Stimulated activated CD4-positive, alpha-beta T cell treated with anti-CD3 and anti-CD28 coated beads, Interleukin-1b, Interleukin-23, amount 100 ng/mL, for 24 hours (primary cell): ENCODE data around the gene SCUBE1.

Experiments
- DNase-seq, 4 experiments: peaks; one replicate each; pipeline ENCODE4 v3.0.0-alpha.2; 2020; ENCODE audit warnings: low read depth in 4 of 4, low spot score in 1 of 4

Gene SCUBE1

DNA sequence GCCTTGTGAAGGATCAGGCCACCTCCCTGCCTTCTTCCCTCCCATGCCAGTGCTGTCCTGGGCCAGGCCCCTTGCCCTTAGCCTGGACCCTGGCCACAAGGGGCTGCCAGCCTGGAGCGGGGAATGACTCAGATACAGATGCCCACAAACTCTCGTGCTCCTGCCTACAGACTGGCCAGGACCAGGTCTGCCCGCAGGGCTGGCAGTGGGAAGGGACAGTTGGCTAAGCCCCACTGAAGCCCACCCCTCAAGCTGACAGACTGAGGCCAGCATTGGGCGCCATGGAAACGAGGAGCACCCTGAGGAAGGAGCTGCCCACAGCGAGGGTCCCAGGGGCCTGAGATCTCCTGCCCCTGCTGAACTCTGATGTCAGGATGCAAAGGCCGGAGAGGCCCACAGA, 14.1 kb downstream of the SCUBE1 start:
- DNase-seq = no peak

DNA sequence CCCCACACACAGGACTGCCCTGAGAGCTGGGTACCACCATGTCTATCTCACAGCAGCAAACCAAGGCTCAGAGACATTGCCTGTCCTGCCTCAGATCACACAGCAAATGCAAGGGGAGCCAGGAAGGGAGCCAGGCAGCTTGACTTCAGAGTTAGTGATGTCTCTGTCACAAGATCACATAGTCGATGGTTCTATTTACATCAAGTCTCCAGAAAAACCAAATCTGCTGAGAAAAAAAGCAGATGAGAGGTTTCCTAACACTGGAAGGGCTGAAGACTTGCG, 16.1 kb downstream of the SCUBE1 start:
- DNase-seq = no peak

DNA sequence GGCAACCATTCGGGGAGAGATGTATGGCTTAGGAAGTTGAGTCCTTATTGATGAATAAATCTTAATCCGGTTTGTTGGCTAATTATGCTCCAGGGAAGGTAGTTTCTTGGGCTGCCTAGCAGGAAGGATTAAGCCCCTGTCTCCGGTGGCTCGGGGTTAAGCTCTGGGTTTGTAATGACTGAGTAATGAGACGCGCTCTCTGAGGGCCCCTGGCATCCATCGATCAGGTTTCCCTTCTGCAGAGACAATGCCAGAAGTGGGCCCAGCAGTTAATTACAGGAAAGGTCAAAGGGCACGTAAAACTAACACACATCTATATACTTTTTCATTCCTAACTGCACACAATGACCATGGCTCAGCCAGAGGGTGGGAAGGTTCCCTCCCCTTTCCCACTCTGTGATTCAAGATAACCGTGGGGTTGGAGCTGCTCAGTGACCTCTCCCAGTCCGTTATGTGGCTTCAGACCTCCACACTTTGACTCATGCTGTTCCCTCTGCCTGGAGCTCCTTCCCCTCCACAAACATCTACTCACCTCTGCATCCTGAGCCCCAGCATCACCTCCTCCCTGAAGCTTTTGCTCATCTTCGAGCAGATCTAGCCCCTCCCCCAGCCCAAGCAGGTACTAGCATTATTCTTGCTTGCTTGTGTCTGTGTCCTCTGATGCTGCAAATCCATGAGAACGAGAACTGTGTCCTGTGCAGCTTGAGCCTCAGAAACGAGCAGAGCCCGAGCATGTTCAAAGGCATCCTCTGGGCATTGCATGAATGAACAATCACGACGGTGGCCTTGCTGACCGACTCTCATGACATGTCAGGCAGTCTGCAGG, 16.6 kb downstream of the SCUBE1 start:
- DNase-seq = no peak

DNA sequence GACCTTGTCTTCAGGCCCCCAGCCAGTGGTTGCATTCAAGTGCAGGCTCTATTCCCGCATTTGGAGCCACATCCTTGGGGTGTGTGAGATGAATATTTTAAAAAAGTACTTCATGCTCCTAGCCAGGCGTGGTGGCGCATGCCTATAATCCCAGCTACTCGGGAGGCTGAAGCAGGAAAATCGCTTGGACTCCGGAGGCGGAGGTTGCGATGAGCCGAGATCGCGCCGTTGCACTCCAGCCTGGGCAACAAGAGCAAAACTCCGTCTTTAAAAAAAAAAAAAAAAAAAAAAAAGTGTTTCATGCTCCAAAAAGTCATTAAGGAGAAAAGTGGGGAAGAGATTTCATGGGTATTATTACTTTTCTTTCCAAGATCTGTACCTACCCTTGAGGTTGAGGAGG, 18.0 kb downstream of the SCUBE1 start:
- no peak for DNase-seq

DNA sequence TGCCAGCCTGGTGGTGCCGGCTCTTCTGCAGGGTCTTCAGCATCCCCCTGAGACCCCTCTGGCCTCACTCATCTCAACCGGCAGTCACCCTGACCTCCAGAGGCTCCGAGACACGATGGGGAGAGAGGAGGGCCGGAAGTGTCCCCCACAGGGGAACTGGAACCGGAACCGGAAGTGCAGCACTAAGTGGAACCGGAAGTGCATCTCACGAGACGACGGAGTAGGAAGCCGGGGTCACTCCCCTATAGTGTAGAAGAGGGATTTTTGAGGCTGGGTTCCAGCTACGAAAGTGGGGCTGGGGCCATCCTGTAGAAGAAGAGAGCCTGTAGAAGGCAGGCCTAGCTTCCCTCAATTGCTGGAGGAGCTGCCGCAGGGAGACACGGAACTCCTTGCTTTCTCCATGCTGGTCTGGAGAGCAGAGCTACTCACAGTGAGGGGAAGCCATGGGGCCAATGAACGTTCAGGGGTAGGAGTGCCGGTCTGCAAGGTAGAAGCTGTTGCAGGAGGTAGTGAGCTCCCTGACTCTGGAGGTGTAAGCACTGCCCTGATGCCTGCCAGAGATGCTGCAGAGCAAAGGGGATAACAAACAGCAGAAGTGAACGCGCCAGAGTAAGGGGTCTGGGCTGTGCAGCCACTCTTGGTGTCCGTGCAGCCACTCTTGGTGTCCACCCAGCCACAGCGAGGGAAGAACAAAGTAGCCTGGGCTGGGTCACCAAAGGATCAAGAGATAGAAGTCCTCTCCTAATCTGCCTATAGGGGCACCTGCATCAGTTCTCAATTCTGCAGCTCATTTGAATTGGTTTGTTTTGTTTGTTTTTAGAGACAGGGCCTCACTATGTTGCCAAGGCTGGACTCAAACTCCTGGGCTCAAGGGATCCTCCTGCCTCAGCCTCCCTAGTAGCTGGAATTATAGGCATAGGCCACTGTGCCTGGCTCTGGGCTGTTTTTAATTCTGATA, 21.9 kb downstream of the SCUBE1 start:
- DNase-seq = no peak

DNA sequence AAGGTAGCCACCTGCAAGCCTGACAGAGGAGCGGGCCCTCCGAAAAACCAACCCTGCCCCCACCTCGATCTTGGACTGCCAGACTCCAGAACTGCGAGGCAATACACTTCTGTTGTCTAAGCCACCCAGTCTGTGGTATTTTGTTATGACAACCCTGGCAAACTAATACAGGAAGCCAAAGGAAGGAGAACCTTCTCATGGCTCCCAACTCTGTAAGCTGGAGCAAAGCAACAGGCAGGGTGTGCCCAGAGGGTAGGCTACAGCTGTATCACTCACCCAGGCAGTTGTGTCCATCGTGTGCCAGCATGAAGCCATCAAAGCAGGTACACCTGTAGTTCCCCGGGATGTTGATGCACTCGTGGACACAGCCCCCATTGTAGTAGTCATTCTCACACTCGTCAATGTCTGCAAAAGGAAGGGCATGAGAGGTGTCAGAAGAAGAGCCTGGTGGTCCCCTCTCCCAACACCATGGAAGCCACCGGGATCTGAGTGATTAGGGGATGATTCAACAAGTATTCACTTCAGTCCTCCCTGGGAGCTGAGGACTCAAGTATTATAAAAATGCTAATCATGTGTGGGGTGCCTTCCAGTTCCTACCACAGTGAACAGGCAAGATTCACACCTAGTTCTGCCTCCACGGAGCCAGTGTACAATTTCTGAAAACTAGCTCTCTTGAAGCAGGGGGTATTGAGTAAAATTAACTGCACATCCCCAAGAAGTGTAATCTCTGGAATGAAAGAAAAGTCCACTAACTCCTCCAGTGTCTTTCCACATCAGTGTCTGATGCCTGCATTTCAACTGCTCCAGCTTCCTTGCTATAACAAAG, 23.3 kb downstream of the SCUBE1 start:
- DNase-seq = no peak

DNA sequence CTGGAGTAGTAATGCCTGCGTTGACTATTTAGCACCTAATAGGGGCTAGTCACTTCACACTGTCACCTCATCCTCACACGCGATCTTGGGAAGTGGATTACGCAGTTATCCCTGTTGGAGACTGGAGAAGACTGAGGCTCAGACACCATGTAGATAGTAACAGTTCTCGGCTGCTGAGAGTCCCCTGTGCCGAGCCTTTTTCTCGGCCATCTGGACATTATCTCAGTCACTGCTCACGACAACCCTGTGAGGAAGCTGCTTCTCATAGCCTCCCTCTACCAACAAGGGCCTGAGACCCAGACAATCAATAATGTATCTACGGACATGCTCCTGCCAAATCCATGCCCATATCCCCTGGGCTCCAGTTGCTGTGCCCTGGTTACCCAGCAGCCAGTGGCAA, 25.9 kb downstream of the SCUBE1 start:
- DNase-seq = no peak

DNA sequence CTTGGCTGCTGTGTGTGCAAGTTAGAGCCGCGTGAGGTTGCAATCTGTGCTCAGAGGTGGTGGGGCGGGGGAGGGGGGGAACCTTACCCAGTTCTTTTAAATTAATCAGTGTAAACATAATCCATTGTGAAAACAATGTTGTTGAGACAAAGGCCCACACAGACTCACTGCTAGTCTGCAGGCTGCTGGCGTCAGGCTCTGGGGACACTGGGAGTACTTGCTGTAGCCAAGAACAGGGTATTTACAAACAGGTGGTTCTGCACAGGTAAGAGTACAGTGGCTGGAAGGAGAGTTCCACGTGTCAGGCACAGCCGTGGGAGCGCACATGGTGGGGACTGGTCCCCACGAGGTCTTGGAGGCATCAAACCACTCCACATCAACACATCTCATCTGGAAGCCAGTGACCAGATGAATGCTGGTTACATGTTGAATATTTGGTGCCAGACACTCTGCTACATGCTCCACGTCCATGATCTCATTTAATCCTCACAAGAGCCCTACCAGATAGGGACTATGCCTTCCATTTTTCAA, 27.4 kb downstream of the SCUBE1 start:
- no peak for DNase-seq

DNA sequence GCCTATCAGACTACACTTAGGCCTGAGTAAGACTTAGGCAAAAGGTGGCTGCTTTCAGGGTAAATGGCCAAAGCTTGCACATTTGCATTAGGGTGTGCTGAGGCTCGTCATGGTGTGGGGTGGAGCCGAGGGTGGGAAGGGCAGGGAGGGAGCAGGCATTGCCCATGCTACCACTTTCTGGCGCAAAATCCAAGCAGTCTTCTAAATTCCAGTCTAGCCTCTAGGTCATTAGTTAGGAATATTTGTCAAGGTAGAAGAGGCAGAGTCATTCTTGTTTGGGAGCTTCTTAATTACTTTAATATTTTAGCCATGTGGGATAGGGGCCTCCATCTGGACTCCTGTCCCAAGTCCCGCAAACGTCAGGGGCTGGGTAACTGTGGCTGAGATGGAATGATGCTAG, 28.6 kb downstream of the SCUBE1 start:
- no peak for DNase-seq

DNA sequence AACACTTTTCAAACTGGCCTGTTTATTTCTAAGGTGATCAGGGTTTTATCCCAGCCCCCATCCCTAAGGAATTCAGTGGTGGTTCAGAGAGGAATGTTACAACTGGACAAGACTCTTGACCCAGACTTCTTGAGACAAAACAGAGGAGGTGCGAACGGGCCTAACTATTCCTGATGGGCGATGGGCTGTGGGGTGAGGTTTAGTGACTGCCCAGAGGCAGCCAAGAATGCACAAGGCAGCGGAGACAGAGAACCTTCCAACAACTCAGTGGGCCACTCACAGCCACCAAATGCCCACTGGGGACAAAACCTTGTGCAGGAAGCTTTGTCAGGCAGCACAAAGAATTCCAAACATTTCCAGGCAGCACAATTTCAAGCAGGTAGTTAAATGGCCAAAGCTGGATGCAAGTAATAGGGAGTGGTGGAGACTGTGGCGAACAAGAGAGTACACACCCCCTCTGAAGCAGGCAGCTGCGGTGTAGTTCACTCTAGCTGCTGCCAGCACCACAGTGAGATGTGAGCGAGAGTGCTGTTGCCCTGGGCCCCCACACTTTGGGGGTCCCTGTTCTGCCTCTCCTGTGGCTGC, 29.2 kb downstream of the SCUBE1 start:
- no peak for DNase-seq

DNA sequence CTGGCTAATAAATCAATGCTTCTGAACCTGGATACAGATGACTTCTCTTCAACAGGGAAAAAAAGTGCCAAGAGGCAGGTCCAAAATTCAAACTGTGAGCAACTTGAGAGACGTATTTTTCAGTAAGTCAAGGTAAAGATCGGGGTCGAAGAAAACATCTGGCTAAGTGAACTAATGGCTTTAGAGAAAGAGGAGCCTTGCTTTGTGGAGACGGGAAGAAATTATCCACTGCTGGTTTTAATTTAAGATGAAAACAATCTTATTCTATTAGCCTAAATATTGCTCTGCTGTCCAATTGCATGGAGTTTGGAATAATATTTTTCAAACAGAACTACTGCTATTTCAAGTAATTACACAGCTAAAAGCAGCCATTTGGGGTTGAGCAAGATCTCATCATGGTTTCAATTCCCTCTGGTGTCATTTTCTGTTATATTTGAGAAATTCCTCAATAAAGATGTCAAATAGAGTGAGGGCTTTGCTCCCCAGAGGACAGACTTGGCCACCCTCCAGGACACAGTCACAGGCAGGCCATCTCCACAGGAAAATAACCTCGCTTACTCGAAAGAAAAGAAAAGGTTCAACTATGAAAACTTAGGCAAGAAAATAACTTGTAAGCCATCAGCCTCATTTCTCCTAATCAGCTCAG, 29.8 kb downstream of the SCUBE1 start:
- DNase-seq = no peak

DNA sequence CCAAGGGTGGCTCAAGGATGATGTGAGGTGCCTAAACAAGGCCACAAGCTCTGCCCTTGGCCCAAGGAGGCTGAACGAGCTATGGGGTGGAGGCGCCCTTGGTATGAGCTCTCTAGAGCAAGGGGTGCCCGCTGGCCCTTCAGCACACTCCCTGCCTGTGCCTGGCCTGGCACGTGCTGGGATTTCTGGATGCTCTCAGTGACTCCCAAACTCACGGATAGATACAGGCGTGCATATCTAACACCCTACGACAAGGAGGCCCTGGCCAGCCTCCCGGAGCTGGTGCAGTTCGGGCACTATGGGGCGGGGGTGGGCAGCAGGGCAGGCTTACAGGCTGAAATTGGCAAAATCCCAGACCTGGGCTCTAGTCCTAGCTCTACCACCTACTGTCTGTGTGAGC, 30.6 kb downstream of the SCUBE1 start:
- no peak for DNase-seq

DNA sequence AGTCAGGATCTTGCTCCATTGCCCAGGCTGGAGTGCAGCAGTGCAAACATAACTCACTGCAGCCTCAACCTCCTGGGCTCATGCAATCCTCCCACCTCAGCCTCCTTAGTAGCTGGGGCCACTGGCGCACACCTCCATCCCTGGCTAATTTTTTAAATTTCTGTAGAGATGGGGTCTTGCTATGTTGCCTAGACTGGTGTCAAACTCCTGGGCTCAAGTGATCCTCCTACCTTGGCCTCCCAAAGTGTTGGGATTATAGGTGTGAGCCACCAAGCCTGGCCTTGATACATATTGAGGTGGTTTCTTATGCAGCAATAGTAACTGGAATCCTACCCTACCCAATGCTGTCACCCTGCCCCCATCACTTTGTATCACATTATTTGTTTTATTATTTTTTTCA, 32.4 kb downstream of the SCUBE1 start:
- DNase-seq = no peak

DNA sequence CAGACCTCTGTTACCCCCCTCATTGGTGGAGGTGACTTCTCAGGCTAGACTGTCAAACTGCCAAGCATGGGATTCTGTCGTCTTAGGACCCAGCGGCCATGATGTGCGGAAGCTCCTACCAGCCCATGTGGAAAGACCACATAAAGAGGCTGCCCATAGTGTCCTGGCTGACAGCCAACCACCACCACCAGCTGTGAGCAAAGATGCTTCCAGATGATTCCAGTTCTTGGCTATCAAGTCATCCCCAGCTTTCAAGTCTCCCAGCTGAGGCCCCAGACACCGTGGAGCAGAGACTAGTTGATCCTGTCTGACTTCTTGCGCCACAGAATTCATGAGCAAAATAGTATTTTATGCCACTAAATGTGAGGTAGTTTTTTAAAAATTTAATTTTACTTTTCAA, 32.9 kb downstream of the SCUBE1 start:
- DNase-seq = no peak

DNA sequence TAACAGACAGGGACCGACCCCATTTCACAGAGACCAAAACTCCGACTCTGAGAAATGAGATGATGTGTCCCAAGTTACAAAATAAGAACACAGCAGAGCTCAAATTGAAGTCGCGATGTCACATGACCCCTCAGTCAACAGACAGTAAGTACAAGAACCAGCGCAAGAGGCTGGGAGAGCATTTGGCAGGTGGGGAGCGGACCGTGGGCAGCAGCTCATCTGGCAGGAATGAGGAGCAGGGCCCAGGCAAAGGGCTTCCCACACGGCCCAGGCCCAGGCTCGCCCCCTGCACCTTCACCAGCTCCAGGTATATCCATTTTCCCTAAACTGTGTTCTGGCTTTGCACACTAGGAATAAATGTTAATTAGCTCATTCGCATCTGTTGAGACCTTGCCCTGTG, 34.3 kb downstream of the SCUBE1 start:
- no peak for DNase-seq

DNA sequence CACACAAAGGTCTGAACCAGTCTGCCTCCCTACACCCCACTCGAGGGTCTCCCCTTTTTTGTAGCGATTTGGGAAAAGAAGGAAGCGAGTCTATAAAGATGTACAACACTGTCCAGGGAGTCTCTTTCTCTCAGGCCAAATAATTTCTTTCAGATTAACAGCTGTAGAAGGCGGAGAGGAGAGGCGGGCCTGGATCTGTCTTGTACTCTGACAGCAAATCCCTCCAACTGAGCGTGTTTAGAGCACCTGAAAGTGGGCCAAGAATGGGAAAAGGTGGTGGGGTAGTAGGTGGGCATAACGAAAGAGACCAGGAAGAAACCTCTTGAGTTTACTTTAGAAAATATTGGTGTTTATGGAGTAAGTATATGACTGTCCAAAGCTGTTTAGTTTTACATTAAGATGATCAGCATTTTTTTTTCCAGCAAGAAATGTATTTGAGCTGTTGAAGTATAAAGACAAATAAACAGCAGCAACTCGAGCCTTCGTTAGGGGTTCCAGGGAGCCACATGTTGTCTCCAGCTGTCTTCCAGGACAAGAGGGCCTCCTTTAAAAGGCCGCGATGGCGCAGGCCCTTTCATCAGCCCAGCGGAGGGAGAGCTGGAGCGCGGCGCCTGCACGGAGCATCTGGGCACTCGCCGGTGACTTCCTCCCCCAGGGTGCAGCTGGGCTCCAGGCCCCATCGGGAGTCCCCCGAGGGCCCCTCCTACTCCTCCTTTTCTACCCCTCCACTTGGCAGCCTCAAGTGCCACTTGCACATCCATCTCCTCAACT, 34.9 kb downstream of the SCUBE1 start:
- DNase-seq = no peak

DNA sequence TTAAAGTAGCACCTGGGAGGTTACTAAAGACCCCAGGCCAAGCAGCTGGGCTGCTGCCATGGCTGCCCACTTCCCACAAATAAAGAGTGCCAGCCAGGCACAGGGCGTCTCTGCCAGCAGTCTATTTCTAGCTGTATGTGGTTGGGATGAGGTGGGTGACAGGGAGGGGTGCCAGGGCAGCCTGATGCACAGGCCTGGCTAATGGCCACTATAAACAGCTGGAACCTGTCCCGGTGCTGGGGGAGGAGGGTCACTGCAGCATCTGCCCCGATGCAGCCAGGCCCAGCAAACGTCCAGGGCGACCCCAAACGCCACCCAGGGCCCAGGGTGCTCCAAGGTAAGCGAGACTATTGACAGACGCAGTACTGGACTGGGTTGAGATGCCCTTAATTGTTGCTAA, 37.4 kb downstream of the SCUBE1 start:
- DNase-seq = no peak

DNA sequence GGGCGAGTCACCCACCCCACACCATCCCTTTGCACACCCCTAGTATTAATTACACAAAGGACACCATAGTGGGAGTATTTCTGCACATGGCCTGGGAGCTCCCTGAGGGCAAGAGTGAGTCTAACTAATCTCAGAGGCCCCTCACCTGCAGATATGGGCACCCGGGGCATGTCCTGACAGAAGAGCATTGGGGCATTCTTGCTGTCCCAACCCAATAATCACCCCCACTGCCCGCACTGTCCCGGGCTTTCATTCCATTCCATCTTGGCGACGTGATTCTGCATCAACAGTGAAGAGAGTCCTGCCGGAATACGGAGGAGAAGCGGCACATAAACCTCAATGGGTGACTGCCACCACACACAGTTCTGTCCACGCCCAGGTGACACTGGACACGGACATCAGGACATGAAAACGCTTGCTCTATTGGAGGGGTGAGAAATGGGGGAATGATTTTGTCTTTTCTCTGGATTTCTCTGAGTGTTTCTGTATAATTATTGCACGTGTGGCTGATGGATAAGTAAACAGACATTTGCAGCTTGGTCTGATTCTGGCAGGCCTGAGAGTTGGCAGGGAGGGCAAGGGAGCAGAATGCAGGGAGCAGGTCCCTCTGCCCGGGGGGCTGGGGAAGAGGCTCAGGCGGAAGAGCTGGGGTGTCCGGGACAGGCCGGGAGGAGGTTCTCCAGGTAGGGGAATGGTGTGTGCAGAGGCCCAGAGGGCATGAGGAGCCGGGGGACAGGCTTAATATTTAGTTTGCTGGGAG, 38.2 kb downstream of the SCUBE1 start:
- DNase-seq = no peak

DNA sequence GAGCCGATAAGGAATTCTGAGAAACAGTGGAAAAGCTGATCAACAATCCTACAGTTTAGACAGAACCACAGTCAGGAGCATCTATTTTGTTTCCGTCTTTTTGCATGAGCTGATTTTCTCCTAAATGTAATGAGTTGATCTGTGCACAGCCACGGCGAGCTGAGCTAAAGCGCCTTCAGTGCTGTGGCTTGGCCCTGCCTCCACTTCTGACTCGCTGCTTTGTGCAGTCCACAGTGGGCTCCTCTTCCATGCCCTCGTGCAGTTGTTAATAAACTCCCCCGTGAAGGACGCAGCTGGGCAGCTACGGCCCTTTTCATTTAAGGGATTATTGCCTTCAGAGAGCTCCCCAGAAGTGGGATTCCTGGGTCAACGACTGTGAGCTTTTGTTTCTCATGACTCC, 39.4 kb downstream of the SCUBE1 start:
- DNase-seq = no peak
